Tibial nerve (tissue), 4 donors: Measurements from ENCODE around the gene SIGLEC9.

ENCODE experiments used
- CTCF ChIP-seq, 5 experiments: fragments of 200-600 bp in 3 of 5; fragments of 450-650 bp in 2 of 5; sonication (generic) in 3 of 5; IDR thresholded peaks; one replicate each; pipeline ENCODE4 v1.5.1; 2016 to 2019; ENCODE audit warnings: antibody characterized with exemption in 5 of 5, mild to moderate bottlenecking in 3 of 5, moderate library complexity in 2 of 5
- EP300 ChIP-seq, 2 donors: sonication (generic); formaldehyde crosslinking; IDR thresholded peaks; one replicate each; pipeline ENCODE4 v1.6.1; 2017; ENCODE audit warnings: antibody characterized with exemption in 2 of 2, mild to moderate bottlenecking in 1 of 2
- POLR2A ChIP-seq, 2 donors: fragments of 450-650 bp; IDR thresholded peaks; one replicate each; pipeline ENCODE4 v1.6.1; 2017; ENCODE audit warnings: antibody characterized with exemption in 2 of 2, mild to moderate bottlenecking in 2 of 2, moderate library complexity in 2 of 2

GRCh38 chr19:51131780-51132680 is 7.3 kb downstream of the SIGLEC9 start:
- TF ChIP-seq CTCF (IDR thresholded peaks at IDR 0.05) (no peak), POLR2A (IDR thresholded peaks at IDR 0.05) (no peak), EP300 (IDR thresholded peaks at IDR 0.05) (no peak)
